ENCODE data around the gene ING3. TPM values are rescaled to one million over a fixed set of nuclear protein-coding genes. Genes with fewer than 3 reads are reported as not detected.

Gene ING3
- total and polyA plus RNA-seq, 2 of the 8 experiments (the other 6 are each of a cell fraction or from before 2014, with no cell fraction given): 6.0 to 17.7 TPM

DNA sequence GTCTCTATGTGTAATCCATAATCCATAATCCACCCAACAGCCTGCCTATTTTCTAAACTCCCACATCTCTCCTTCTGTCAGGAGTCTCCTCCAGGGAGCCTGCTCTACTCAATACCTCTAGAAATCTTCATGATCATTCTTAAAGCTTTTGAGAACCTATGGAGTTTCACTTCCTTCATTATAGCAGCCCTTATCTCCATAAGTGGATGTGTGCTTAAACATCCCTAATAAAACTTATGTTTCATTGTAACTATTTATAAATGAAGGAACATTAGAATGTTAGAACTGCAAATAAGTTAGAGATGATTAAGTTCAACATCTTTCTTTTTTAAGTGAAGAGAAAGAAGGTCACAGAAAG is 46.4 kb downstream of the ING3 start (continued):
- TF ChIP-seq, protein P1, sequence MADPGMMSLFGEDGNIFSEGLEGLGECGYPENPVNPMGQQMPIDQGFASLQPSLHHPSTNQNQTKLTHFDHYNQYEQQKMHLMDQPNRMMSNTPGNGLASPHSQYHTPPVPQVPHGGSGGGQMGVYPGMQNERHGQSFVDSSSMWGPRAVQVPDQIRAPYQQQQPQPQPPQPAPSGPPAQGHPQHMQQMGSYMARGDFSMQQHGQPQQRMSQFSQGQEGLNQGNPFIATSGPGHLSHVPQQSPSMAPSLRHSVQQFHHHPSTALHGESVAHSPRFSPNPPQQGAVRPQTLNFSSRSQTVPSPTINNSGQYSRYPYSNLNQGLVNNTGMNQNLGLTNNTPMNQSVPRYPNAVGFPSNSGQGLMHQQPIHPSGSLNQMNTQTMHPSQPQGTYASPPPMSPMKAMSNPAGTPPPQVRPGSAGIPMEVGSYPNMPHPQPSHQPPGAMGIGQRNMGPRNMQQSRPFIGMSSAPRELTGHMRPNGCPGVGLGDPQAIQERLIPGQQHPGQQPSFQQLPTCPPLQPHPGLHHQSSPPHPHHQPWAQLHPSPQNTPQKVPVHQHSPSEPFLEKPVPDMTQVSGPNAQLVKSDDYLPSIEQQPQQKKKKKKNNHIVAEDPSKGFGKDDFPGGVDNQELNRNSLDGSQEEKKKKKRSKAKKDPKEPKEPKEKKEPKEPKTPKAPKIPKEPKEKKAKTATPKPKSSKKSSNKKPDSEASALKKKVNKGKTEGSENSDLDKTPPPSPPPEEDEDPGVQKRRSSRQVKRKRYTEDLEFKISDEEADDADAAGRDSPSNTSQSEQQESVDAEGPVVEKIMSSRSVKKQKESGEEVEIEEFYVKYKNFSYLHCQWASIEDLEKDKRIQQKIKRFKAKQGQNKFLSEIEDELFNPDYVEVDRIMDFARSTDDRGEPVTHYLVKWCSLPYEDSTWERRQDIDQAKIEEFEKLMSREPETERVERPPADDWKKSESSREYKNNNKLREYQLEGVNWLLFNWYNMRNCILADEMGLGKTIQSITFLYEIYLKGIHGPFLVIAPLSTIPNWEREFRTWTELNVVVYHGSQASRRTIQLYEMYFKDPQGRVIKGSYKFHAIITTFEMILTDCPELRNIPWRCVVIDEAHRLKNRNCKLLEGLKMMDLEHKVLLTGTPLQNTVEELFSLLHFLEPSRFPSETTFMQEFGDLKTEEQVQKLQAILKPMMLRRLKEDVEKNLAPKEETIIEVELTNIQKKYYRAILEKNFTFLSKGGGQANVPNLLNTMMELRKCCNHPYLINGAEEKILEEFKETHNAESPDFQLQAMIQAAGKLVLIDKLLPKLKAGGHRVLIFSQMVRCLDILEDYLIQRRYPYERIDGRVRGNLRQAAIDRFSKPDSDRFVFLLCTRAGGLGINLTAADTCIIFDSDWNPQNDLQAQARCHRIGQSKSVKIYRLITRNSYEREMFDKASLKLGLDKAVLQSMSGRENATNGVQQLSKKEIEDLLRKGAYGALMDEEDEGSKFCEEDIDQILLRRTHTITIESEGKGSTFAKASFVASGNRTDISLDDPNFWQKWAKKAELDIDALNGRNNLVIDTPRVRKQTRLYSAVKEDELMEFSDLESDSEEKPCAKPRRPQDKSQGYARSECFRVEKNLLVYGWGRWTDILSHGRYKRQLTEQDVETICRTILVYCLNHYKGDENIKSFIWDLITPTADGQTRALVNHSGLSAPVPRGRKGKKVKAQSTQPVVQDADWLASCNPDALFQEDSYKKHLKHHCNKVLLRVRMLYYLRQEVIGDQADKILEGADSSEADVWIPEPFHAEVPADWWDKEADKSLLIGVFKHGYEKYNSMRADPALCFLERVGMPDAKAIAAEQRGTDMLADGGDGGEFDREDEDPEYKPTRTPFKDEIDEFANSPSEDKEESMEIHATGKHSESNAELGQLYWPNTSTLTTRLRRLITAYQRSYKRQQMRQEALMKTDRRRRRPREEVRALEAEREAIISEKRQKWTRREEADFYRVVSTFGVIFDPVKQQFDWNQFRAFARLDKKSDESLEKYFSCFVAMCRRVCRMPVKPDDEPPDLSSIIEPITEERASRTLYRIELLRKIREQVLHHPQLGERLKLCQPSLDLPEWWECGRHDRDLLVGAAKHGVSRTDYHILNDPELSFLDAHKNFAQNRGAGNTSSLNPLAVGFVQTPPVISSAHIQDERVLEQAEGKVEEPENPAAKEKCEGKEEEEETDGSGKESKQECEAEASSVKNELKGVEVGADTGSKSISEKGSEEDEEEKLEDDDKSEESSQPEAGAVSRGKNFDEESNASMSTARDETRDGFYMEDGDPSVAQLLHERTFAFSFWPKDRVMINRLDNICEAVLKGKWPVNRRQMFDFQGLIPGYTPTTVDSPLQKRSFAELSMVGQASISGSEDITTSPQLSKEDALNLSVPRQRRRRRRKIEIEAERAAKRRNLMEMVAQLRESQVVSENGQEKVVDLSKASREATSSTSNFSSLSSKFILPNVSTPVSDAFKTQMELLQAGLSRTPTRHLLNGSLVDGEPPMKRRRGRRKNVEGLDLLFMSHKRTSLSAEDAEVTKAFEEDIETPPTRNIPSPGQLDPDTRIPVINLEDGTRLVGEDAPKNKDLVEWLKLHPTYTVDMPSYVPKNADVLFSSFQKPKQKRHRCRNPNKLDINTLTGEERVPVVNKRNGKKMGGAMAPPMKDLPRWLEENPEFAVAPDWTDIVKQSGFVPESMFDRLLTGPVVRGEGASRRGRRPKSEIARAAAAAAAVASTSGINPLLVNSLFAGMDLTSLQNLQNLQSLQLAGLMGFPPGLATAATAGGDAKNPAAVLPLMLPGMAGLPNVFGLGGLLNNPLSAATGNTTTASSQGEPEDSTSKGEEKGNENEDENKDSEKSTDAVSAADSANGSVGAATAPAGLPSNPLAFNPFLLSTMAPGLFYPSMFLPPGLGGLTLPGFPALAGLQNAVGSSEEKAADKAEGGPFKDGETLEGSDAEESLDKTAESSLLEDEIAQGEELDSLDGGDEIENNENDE (IDR thresholded peaks at IDR 0.05; ENCODE audit: insufficient replicate concordance, low read length): no peak
- TF ChIP-seq RFX5 (IDR thresholded peaks at IDR 0.05; ENCODE audit: borderline replicate concordance, low read depth, low read length) (no peak), SP1 (IDR thresholded peaks at IDR 0.05; ENCODE audit: low read depth, low read length) (no peak), CHD2 (IDR thresholded peaks at IDR 0.05; ENCODE audit: low read length) (no peak)
